Panc1 (cell line): ENCODE measurements around the gene SOBP. TPM values are rescaled to one million over a fixed set of nuclear protein-coding genes. Genes with fewer than 3 reads are reported as not detected.

Source experiments
- ATAC-seq: fragments of 200-7000 bp; cut with Tn5 transposase; 2 replicates; pipeline ENCODE4 v1.9.1; 2020; ENCODE audit warnings: mild to moderate bottlenecking, moderate library complexity
- BruUV-seq: library from RNA; stranded (reverse); fragments of 400-500 nt; replicated peaks from 2 replicates; lab custom pipeline; 2021; lab: Mats Ljungman, UMichigan
- CTCF ChIA-PET: fragments of 300-600 bp; sonication (Branson Sonifier 250); formaldehyde crosslinking; loops from one replicate; lab custom pipeline; 2022; ENCODE audit warnings: antibody characterized with exemption; lab: Charles Lee
- POLR2A ChIA-PET: fragments of 300-600 bp; sonication (Branson Sonifier 250); formaldehyde crosslinking; loops from one replicate; lab custom pipeline; 2022; ENCODE audit warnings: antibody characterized with exemption; lab: Charles Lee
- DNase-seq: peaks from one replicate; pipeline ENCODE4 v3.0.0-alpha.2; 2010; ENCODE audit warnings: low read depth, low spot score
- H3K27ac ChIP-seq: 2 replicates; pipeline ENCODE4 v1.5.1; 2011; ENCODE audit warnings: mild to moderate bottlenecking, low read length, inconsistent platforms
- H3K27me3 ChIP-seq: fragments of 200-500 bp; sonication (Bioruptor generic); 2 replicates; pipeline ENCODE4 v1.6.0; 2014; ENCODE audit warnings: low read length, inconsistent platforms; ENCODE audit not compliant: control insufficient read depth, insufficient read depth
- H3K36me3 ChIP-seq: fragments of 200-500 bp; sonication (Bioruptor generic); 2 replicates; pipeline ENCODE4 v1.5.1; 2014; ENCODE audit warnings: inconsistent platforms, mild to moderate bottlenecking, low read length, moderate library complexity; ENCODE audit not compliant: control insufficient read depth, insufficient read depth
- H3K4me1 ChIP-seq: 2 replicates; pipeline ENCODE4 v1.5.1; 2011; ENCODE audit warnings: inconsistent platforms, mild to moderate bottlenecking, low read length, moderate library complexity; ENCODE audit not compliant: control insufficient read depth, insufficient read depth
- H3K4me3 ChIP-seq, 2 experiments: 2 replicates each; pipeline ENCODE4 v1.5.1; 2011 to 2012; ENCODE audit warnings: low read depth in 2 of 2, low read length in 2 of 2, mild to moderate bottlenecking in 2 of 2, inconsistent platforms in 1 of 2, moderate library complexity in 1 of 2
- H3K9me3 ChIP-seq: fragments of 200-500 bp; sonication (Bioruptor generic); 2 replicates; pipeline ENCODE4 v1.5.1; 2014; ENCODE audit warnings: low read depth, mild to moderate bottlenecking, inconsistent platforms, low read length, moderate library complexity; ENCODE audit not compliant: control insufficient read depth, insufficient read depth
- CTCF ChIP-seq: fragments of 450-650 bp; IDR thresholded peaks from 2 replicates; pipeline ENCODE4 v1.5.1; 2017; ENCODE audit warnings: mild to moderate bottlenecking
- POLR2AphosphoS5 ChIP-seq: IDR thresholded peaks from 2 replicates; pipeline ENCODE4 v1.6.1; 2012; ENCODE audit warnings: mild to moderate bottlenecking, low read depth, low read length, moderate library complexity
- REST ChIP-seq, 2 experiments: IDR thresholded peaks; 2 replicates each; pipeline ENCODE4 v1.6.1; 2011 to 2012; ENCODE audit warnings: low read depth in 2 of 2, control low read depth in 1 of 2, low read length in 1 of 2, mild to moderate bottlenecking in 1 of 2, moderate library complexity in 1 of 2; ENCODE audit not compliant: insufficient read depth in 1 of 2
- SIN3A ChIP-seq: IDR thresholded peaks from 2 replicates; pipeline ENCODE4 v1.6.1; 2012; ENCODE audit warnings: low read depth, mild to moderate bottlenecking, low read length, moderate library complexity, borderline replicate concordance; ENCODE audit not compliant: insufficient read depth
- TCF7L2 ChIP-seq: IDR thresholded peaks from 2 replicates; pipeline ENCODE4 v1.6.1; 2011; ENCODE audit warnings: mild to moderate bottlenecking, low read depth, low read length, inconsistent platforms
- in situ Hi-C: cut with HindIII; loops from 2 replicates; pipeline ENCODE4 v1.10.0; 2016; ENCODE audit warnings: low sequenced_read_pairs, low pct_unique_long_range_greater_than_20kb
- intact Hi-C: fragments of 100-400 bp; cut with micrococcal nuclease; formaldehyde crosslinking; loops from one replicate; pipeline ENCODE4 v1.10.0; 2022; ENCODE audit not compliant: unreplicated experiment
- total RNA-seq: library from RNA; stranded (reverse); gene quantifications from one replicate; pipeline ENCODE4 v1.2.1, GENCODE V29; 2021; ENCODE audit not compliant: unreplicated experiment

SOBP gene
- total RNA-seq, 1 experiment from 2014 or later: 9.0 TPM

- no peak overlapping the region for H3K4me3 ChIP-seq
- ATAC-seq (no peak), DNase-seq (no peak)
- H3K36me3 ChIP-seq: no peaks in the 10 kb centered on the region
- H3K9me3 ChIP-seq: no peaks in the 10 kb centered on the region
- H3K27me3 ChIP-seq: no peaks in the 10 kb centered on the region
- no TSS peak for BruUV-seq
- CTCF ChIA-PET: interaction anchor here (0.6 to 0.7 kb wide), 2 partner anchors 70 to 282 kb away, joined by 4 to 8 read pairs; no protein-coding TSS in a partner anchor
- POLR2A ChIA-PET: no interaction called here
- H3K27ac ChIP-seq: no peak overlapping the region
- intact Hi-C loops (no loop called here), in situ Hi-C loops (no loop called here)
- TF ChIP-seq CTCF: no peak
- no peak for TF ChIP-seq POLR2AphosphoS5
- no peak for TF ChIP-seq TCF7L2
- no peak for TF ChIP-seq REST (IDR thresholded peaks at IDR 0.05; ENCODE audit: insufficient read depth in 1 of 2, low read depth in 2 of 2, low read length in 1 of 2)
- TF ChIP-seq SIN3A: no peak
- no peaks in the 10 kb centered on the region; the same call in 1 of the 2 replicates for H3K4me1 ChIP-seq
Measured at GRCh38 chr6:107589199-107589598, 99.3 kb downstream of the SOBP start.

GRCh38 chr6:107589934-107590333, 100.0 kb downstream of the SOBP start:
- H3K4me1 ChIP-seq: no peaks in the 10 kb centered on the region; the same call in 1 of the 2 replicates
- in situ Hi-C loops: no loop called here
- CTCF ChIA-PET: no interaction called here
- no peak overlapping the region for H3K4me3 ChIP-seq
- BruUV-seq: no TSS peak
- no peaks in the 10 kb centered on the region for H3K27me3 ChIP-seq
- DNase-seq (no peak), ATAC-seq (no peak)
- intact Hi-C loops: no loop called here
- POLR2A ChIA-PET: no interaction called here
- H3K36me3 ChIP-seq: no peaks in the 10 kb centered on the region
- H3K27ac ChIP-seq: no peak overlapping the region
- H3K9me3 ChIP-seq: no peaks in the 10 kb centered on the region
- TF ChIP-seq TCF7L2: no peak
- TF ChIP-seq REST (IDR thresholded peaks at IDR 0.05; ENCODE audit: insufficient read depth in 1 of 2, low read depth in 2 of 2, low read length in 1 of 2): no peak
- no peak for TF ChIP-seq CTCF
- TF ChIP-seq POLR2AphosphoS5: no peak
- TF ChIP-seq SIN3A: no peak
